Left kidney (tissue), 2 donors: Measurements from ENCODE around the gene PKP4. TPM values are rescaled to one million over a fixed set of nuclear protein-coding genes. Genes with fewer than 3 reads are reported as not detected.

Experiments used
- DNase-seq: peaks from one replicate; pipeline ENCODE4 v3.0.0-alpha.2; 2013
- polyA plus RNA-seq: library from polyadenylated mRNA; unstranded; fragments of 120-200 nt; gene quantifications from one replicate; pipeline ENCODE4 v1.2.1, GENCODE V29; 2013; ENCODE audit not compliant: insufficient read length

Gene PKP4
- polyA plus RNA-seq, 1 donor: 200 TPM

DNA sequence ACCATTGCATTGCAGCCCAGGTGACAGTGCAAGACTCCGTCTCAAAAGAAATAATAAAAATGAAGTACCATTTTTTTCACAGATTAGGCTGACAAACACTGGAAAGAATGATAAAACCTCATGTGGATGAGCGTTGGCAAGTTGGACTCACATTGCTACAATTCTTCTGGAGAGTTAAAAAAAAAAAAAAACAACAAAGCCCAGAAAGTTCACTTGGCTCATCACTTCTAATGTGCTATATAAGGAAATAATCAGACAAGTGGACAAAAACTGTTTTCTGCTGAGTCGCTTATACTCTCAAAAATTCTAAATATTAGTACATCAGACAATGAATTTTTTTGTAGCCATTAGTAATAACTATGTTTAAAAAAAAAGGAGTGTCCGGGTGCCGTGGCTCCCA lies 38.4 kb downstream of the PKP4 start:
- DNase-seq: no peak

DNA sequence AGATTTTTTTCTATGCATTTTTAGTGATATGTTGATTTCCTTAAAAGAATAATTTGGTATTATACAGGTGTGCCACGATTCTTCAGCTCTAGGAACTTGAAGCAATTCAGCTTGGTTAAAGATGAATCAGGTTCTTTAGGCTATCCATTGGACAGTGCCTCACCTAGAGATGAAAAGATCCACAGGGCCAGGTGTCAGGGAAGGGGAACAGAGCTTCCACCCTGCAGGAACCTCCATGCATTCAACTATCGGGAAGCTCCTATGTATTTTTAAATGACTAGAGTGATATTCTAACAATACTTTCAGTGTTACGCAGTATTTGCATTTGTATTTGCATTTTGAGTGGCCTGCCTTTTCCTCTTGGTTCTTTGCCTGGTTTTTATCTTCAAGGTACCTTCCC lies 40.2 kb downstream of the PKP4 start:
- DNase-seq: no peak

DNA sequence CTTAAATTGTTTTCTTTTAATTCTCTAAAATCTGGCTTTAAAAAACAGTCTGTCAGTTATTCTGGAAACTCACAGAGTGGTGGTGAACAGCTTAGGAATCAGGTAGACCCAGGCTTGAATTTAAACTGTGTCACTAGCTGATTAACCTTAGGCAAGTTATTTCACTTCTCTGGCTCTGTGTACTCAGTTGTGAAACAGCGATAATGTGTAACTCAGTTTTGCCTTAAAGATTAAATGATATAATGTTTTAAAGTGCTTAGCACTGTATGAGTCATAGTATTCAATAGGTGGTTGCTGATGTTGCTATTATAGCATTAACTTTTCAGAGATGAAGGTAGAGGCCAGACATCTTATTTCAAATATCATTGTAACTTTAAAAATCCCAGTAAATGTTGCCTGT lies 40.7 kb downstream of the PKP4 start:
- DNase-seq: no peak

DNA sequence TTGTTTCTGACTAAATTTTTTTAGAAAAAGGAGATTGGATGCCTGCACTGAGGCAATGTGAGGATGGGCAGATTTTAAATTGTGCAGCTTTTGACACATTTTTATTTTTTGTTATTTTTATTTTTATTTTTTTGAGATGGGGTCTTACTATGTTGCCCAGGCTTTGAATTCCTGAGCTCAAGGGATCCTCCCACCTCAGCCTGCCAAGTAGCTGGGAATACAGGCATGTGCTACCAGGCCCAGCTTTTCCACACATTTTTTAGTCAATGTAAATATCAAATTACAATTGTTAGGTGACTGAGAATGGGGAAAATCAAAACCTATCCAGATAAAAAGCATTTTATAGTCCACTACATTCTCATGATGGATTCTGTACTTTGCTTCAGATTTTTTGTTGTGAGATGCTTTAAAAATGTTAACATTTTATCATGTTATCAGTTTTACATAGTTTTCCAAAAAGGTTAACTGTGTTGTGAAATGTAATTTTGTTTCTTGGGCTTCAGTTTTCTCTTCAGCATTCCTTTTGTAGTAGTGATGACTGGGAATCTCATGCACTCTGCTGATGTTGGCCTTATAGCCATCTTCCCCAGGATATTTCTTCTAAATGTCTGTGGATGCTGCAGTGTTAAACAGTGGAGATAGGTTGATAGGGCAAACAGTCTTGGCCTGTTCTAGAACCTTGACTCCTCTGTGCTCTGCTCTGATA lies 41.4 kb downstream of the PKP4 start:
- no peak for DNase-seq

DNA sequence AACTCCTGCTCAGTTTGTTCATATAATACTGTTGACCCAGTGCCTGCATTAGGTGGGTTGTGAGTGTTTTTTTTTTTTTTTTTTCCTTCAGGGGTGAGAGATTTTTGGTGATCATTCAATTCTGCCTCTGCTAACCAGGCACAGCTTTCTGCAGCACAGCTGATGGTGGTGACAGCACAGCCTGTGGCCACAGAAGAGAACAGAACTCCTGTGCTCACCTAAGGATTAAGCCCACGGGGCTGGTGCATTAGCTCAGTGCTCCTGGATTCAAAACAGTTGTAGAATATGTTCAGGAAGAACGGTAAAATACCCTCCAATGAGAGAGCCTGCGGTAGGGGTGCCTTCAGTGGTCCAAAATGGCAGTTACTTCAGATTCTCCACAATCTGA lies 42.0 kb downstream of the PKP4 start:
- DNase-seq: no peak

- DNase-seq: no peak
These were observed 42.6 kb downstream of the PKP4 start for GRCh38 chr2:158499383-158499782.

GRCh38 chr2:158500333-158500732 lies 43.6 kb downstream of the PKP4 start:
- DNase-seq: no peak

DNA sequence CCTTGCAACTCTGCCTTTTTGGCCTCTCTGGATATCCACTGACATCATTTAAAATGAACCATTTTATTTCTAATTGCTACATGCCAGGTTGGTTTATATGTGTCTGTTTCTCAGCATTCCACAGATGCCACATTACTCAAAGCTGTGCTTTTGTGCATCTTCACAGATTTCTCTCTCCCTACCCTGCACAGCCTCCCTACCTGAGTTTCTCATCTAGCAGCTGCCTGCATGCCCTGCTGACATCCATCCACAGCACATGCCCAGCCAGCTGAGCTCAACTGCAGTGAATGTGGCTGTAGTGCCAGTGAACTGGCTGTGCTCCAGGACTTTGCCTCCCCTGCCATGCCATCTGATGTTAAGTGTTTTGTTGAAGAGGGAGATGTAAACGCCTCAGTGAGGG lies 44.5 kb downstream of the PKP4 start:
- no peak for DNase-seq

- no peak for DNase-seq
These were observed 46.2 kb downstream of the PKP4 start for GRCh38 chr2:158502974-158503373.

DNA sequence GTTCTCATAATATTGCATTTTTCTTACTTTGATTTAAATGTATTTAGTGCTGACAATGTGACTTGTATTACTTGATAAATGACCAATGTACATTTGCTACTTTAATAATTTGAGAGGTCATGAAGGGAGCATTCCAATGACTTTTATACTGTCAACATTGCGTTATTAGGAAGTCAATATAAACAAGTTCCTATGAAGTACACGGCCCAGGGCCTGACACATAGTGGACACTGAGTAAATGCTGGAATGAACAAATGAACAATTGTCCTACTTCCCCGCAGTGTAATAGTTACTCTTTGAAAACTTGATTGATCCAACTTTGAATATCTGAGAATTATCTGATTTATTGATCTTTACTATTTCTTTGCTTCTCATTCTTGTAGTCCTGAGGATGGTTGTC lies 47.3 kb downstream of the PKP4 start:
- DNase-seq: no peak

GRCh38 chr2:158505448-158505934 lies 48.7 kb downstream of the PKP4 start:
- DNase-seq: no peak

DNA sequence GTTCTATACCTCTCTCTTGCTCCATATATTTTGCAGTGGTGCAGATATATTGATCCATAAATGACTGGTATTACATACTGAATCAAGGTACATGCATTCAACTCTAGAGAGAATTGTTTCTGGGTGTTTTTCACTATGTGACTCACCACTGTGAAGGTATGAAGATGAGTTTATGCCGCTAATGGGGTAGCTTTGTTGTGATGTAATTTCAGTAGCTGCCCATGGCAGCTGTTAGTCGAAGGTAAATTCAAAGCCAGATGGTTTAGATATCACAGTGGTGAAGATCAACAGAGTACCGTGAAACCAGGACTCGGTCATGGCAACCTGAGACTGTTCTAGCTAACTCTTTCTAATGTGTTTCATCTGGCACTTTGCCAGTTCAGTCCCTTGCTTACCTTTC lies 50.4 kb downstream of the PKP4 start:
- DNase-seq: no peak

DNA sequence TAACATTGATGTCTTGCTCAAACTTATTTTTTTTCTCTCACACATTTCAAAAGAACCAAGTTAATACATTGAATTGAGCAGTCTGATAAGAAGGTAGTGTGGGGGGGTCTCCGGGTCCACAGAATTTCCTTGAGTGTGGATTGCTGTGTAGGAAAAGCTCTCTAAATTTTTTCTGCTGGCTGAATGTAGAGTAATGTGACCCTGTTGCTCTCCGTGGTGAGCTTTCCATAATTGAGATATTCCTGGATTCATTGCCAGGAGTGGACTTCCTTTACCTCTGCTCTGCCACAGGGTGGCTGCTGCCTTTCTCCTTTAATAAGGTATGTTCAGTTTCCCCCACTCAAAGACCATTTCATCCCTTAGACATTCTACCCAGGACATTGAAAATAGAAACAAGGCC lies 50.9 kb downstream of the PKP4 start:
- no peak for DNase-seq

DNA sequence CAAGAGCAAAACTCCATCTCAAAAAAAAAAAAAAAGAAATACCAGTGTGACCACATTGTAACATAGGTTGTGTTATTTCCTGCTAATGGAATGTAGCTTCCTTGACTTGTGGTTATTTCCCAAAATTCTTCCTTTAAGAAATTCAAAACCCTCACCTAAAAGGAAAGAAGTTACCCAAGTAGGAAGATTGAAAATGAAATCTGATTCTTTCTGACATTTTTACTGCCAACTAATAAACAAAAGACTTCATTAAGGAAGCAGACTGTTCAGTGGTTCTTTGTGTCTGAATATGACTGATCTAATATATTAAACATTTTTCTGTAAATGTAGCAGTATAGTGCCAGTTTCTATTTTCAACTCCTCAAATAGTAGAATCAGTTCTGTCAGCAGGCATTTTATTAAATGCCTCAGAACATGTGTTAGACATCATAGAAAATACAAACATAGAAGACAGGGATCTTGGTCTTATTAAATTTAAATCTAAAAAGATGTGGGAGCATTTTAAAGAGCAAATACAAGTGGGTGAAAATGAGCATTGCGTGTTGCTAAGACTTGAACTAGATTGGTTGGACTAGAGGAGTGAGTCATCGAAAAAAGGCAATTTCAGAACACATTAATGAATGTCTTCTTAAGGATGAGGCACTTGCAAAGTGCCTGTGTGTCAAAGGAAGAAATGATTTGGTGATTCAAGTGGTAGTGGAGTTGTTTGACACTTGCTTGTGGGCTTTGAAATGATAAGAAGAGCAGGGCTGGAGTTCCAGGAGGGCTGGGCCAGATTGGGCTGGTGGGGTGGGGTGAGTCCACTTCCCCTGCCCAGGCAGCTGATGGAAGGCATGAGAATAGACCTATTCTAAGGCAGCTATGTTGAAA lies 53.4 kb downstream of the PKP4 start:
- no peak for DNase-seq

GRCh38 chr2:158510887-158511286 lies 54.1 kb downstream of the PKP4 start:
- DNase-seq: no peak

- no peak for DNase-seq
These were observed 55.0 kb downstream of the PKP4 start for GRCh38 chr2:158511706-158512105.

- DNase-seq: no peak
These were observed 55.6 kb downstream of the PKP4 start for GRCh38 chr2:158512323-158512722.

DNA sequence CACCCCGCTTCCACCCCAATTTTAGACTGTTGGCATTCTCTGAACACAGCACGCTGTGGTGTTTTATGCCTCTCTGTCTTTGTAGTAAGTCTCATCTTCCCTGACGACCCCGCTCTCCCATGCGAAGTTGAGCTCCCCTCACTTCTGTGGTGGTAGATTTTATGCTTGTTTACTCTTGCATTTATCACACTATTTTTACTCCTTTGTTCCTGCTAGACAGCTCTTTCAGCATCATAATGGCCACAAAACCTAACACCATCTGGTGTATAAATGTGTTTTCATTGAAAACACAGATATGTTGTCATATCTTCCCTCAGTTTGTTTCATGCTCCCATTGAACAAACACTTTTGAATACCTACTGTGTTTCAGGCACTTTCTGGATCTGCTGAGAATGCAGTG lies 57.1 kb downstream of the PKP4 start:
- no peak for DNase-seq

DNA sequence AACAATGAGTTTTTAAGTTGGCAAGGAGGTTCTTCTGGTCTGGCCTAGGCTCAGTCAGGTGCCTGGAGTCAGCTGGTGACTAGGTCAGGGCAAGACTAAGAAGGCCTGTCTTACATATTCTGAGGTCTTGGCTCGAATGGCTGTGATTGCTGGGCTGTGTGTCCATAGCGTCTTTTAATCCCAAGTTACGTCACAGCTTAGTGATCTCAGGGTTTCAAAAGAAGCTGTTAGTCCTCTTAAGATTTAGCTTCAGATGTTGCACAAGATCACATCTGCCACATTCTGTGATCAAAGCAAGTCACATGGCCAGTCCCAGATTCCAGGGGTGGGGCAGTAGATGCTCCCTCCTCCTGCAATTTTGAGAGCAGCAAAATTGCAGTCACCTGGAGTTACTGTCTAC lies 61.3 kb downstream of the PKP4 start:
- DNase-seq: no peak

GRCh38 chr2:158519481-158519880 lies 62.7 kb downstream of the PKP4 start:
- DNase-seq: no peak

DNA sequence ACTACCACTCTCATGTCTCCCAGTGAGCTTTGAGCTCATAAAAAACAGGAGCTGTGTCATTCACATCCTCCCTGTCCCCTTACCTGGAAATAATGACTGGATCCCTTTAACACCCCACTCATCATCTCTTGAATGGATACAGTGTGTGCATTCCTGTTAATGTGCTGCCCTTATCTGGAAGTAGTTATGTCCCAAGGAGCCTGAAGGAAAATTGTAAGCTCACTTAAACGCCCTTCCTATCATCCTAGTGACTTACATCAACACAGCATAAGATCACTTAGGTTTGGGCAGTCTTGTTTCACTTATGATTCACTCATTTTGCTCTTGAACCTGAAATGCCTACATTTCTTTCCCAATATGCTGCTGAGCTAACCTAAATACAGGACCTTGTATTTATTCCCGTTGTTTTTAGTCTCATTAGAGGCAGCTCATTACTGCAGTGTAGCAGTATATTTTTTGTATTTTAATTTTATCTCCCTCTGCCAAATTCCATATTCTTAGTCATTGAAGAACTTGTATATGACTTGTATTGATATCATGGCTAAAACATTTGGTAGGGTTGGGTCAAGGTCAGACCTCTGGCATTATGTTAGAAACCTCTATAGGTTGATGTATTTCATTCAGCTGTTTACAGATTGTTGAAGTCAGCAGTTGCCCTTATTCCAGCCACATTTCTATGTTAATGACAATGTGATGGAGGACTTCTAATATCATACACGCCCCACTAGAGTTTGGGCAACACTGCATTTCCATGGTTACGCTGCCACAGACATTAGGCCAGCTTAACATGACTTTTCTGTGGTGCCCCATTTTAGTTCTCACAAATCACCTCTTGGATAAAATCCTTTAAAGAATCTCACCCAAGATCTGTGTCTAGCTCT lies 72.9 kb downstream of the PKP4 start:
- DNase-seq: no peak

- no peak for DNase-seq
These were observed 74.1 kb downstream of the PKP4 start for GRCh38 chr2:158530829-158531228.

DNA sequence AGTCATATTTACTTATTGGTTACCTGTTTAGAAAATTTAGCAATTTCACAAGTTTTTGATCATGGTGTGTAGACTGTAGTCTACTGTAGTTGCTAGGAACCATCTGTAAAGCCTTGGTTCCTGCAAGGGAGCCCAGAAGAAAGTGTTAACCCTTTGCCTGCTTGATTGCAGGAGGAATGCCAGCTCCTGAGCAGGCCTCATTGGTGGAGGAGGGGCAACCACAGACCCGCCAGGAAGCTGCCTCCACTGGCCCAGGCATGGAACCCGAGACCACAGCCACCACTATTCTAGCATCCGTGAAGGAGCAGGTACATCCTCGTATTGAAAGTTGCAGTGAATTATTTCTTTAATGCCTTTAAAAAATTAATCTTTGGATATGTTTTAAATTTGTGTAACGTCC lies 76.3 kb downstream of the PKP4 start:
- DNase-seq: no peak
